GM19455 (cell line): ENCODE data around the gene SLC5A4.
"Not testable (repeated sequence)": the region's sequence is repeated elsewhere in the genome, so short reads cannot be mapped to it uniquely, and the experiment has no call there.

Experiments
- ATAC-seq: cut with Tn5 transposase; IDR thresholded peaks from one replicate; pipeline ENCODE4 v1.9.1; 2021; ENCODE audit not compliant: unreplicated experiment

The SLC5A4 gene

GRCh38 chr22:32202161-32202538, 53.0 kb downstream of the SLC5A4 start:
- ATAC-seq: no peak

- no peak for ATAC-seq
These were observed 54.4 kb downstream of the SLC5A4 start for GRCh38 chr22:32200752-32201151.

- no peak for ATAC-seq
These were observed 55.2 kb downstream of the SLC5A4 start for GRCh38 chr22:32199961-32200360.

GRCh38 chr22:32199341-32199740, 55.8 kb downstream of the SLC5A4 start:
- no peak for ATAC-seq

GRCh38 chr22:32197553-32198226, 57.5 kb downstream of the SLC5A4 start:
- not testable (repeated sequence) for ATAC-seq

- not testable (repeated sequence) for ATAC-seq
These were observed 59.2 kb downstream of the SLC5A4 start for GRCh38 chr22:32195900-32196299.

- ATAC-seq: not testable (repeated sequence)
These were observed 61.8 kb downstream of the SLC5A4 start for GRCh38 chr22:32193346-32193745.

- ATAC-seq: not testable (repeated sequence)
These were observed 64.1 kb downstream of the SLC5A4 start for GRCh38 chr22:32191021-32191420.

GRCh38 chr22:32185821-32186220, 69.3 kb downstream of the SLC5A4 start:
- ATAC-seq: no peak

GRCh38 chr22:32183625-32184024, 71.5 kb downstream of the SLC5A4 start:
- no peak for ATAC-seq

- ATAC-seq: no peak
These were observed 74.1 kb downstream of the SLC5A4 start for GRCh38 chr22:32181043-32181442.

GRCh38 chr22:32177221-32177765, 77.9 kb downstream of the SLC5A4 start:
- ATAC-seq: no peak

- no peak for ATAC-seq
These were observed 79.2 kb downstream of the SLC5A4 start for GRCh38 chr22:32175683-32176644.

GRCh38 chr22:32175115-32175514, 80.0 kb downstream of the SLC5A4 start:
- ATAC-seq: no peak
